Measurements from ENCODE around the gene MTHFD2L. TPM values are rescaled to one million over a fixed set of nuclear protein-coding genes. Genes with fewer than 3 reads are reported as not detected.

MTHFD2L gene
- total and polyA plus RNA-seq, 9 of the 15 experiments (the other 6 are each of a cell fraction or from before 2014, with no cell fraction given): 10.0 to 39.0 (median 26.0) TPM

- CTCF ChIA-PET (ENCODE audit: low intra/inter-chr PET ratio): no interaction called here
- in situ Hi-C loops (cut with MboI): no loop called here
- no TSS peak for BruUV-seq (replicated peaks)
- H3K79me2 ChIP-seq (ENCODE audit: control insufficient read depth, insufficient read depth, low read length): no peaks in the 10 kb centered on the region
- no peak for TF ChIP-seq EP400 (IDR thresholded peaks at IDR 0.05)
- TF ChIP-seq RFX1 (IDR thresholded peaks at IDR 0.05): no peak
- TF ChIP-seq ZNF431 (CRISPR knock-in tag; IDR thresholded peaks at IDR 0.05): no peak
- TF ChIP-seq HOMEZ (CRISPR knock-in tag; IDR thresholded peaks at IDR 0.05): no peak
- TF ChIP-seq E2F8 (IDR thresholded peaks at IDR 0.05; ENCODE audit: low read depth, partially characterized antibody): no peak
- TF ChIP-seq NFIX (CRISPR knock-in tag; IDR thresholded peaks at IDR 0.05; ENCODE audit: low read depth): no peak
- TF ChIP-seq SLC30A9 (CRISPR knock-in tag; IDR thresholded peaks at IDR 0.05): no peak
- no peak for TF ChIP-seq STAG1 (CRISPR knock-in tag; IDR thresholded peaks at IDR 0.05; ENCODE audit: borderline replicate concordance)
- no peak for TF ChIP-seq E4F1 (CRISPR knock-in tag; IDR thresholded peaks at IDR 0.05; ENCODE audit: borderline replicate concordance)
- TF ChIP-seq CREM (IDR thresholded peaks at IDR 0.05; ENCODE audit: low read depth): no peak
- TF ChIP-seq ZNF347 (CRISPR knock-in tag; IDR thresholded peaks at IDR 0.05; ENCODE audit: low read depth): no peak
- no peak for TF ChIP-seq ZNF408 (CRISPR knock-in tag; IDR thresholded peaks at IDR 0.05; ENCODE audit: low read depth)
- TF ChIP-seq TCF15 (CRISPR knock-in tag; IDR thresholded peaks at IDR 0.05): no peak
- TF ChIP-seq BMI1 (IDR thresholded peaks at IDR 0.05; ENCODE audit: low read length): no peak
- TF ChIP-seq ZNF280B (CRISPR knock-in tag; IDR thresholded peaks at IDR 0.05): no peak
- H3K27me3 ChIP-seq (ENCODE audit: control insufficient read depth in 2 of 2, insufficient read depth in 2 of 2, low read length in 2 of 2): no peaks in the 10 kb centered on the region
- ATAC-seq (no peak), FAIRE-seq (no peak), DNase-seq (ENCODE audit: extremely low read depth in 1 of 4, low spot score in 3 of 4) (no peak)
- no peaks in the 10 kb centered on the region for H4K20me1 ChIP-seq (replicated peaks; ENCODE audit: control insufficient read depth, insufficient read depth, low read length)
- no peaks in the 10 kb centered on the region; a peak in 1 of 5 replicates for H3K4me1 ChIP-seq (replicated peaks in 1 of 2; ENCODE audit: control insufficient read depth in 2 of 2, insufficient read depth in 2 of 2, low read length in 2 of 2)
- POLR2A ChIA-PET: no interaction called here
- H3K9ac ChIP-seq (ENCODE audit: insufficient read depth in 1 of 2, low read depth in 2 of 2, low read length in 2 of 2): no peak overlapping the region
- peaks cover 11% of the 10 kb centered on the region; the same call in 1 of the 3 replicates for H3K36me3 ChIP-seq (ENCODE audit: control insufficient read depth, insufficient read depth, low read length)
- H3K9me3 ChIP-seq (replicated peaks; ENCODE audit: control insufficient read depth, insufficient read depth, low read depth, low read length): peaks cover 24% of the 10 kb centered on the region
- 100% methylated on average over 1 of the region's 1 CpG for whole genome bisulfite sequencing (ENCODE audit: insufficient coverage, low coverage, missing lambda C conversion rate)
- no peaks in the 10 kb centered on the region for H3K9me1 ChIP-seq (ENCODE audit: control insufficient read depth, insufficient read depth, low read length)
- no peak overlapping the region for H3K4me2 ChIP-seq (ENCODE audit: insufficient read depth, low read length)
- H3K4me3 ChIP-seq: no peak overlapping the region
- H3K27ac ChIP-seq (ENCODE audit: extremely low read depth, low read depth, low read length): no peak overlapping the region
- intact Hi-C loops (cut with micrococcal nuclease): no loop called here
- no peak overlapping the region for H2AFZ ChIP-seq (ENCODE audit: low read depth, low read length)
Observed at GRCh38 chr4:74255096-74255495, 97.2 kb downstream of the MTHFD2L start.

Data from K562 (cell line).